Tibial nerve (tissue), 4 donors: ENCODE measurements around the gene RTN3. TPM values are rescaled to one million over a fixed set of nuclear protein-coding genes. Genes with fewer than 3 reads are reported as not detected.

Experiments
- DNase-seq, 2 donors: peaks; one replicate each; pipeline ENCODE4 v3.0.0-alpha.2; 2019; ENCODE audit warnings: low spot score in 2 of 2
- H3K27ac ChIP-seq, 4 donors: fragments of 200-600 bp; sonication (generic) in 3 of 4; one replicate each; pipeline ENCODE4 v1.5.1; 2017 to 2019; ENCODE audit warnings: mild to moderate bottlenecking in 1 of 4
- H3K27me3 ChIP-seq, 2 donors: fragments of 200-600 bp; sonication (generic) in 1 of 2; one replicate each; pipeline versions ENCODE4 v1.5.1 to v1.6.0; 2017 to 2019
- H3K36me3 ChIP-seq, 3 donors: fragments of 200-600 bp; sonication (generic); one replicate each; pipeline ENCODE4 v1.5.1; 2018 to 2019
- H3K4me1 ChIP-seq, 4 donors: fragments of 200-600 bp; sonication (generic) in 3 of 4; one replicate each; pipeline ENCODE4 v1.5.1; 2017 to 2019
- H3K4me3 ChIP-seq, 4 donors: fragments of 200-600 bp; sonication (generic) in 3 of 4; one replicate each; pipeline ENCODE4 v1.5.1; 2017 to 2019; ENCODE audit warnings: mild to moderate bottlenecking in 1 of 4, moderate library complexity in 1 of 4
- H3K9me3 ChIP-seq, 4 donors: fragments of 200-600 bp; sonication (generic) in 3 of 4; one replicate each; pipeline ENCODE4 v1.5.1; 2017 to 2019
- EP300 ChIP-seq, 2 donors: sonication (generic); formaldehyde crosslinking; IDR thresholded peaks; one replicate each; pipeline ENCODE4 v1.6.1; 2017; ENCODE audit warnings: antibody characterized with exemption in 2 of 2, mild to moderate bottlenecking in 1 of 2
- POLR2A ChIP-seq, 2 donors: fragments of 450-650 bp; IDR thresholded peaks; one replicate each; pipeline ENCODE4 v1.6.1; 2017; ENCODE audit warnings: antibody characterized with exemption in 2 of 2, mild to moderate bottlenecking in 2 of 2, moderate library complexity in 2 of 2
- WGBS, 2 donors: methylation state at CpG; one replicate each; pipeline ENCODE4 v1.1.5; 2018; 5-methylcytosine and 5-hydroxymethylcytosine counted together
- total RNA-seq, 4 donors: library from RNA; depleted of rRNA; stranded (reverse); fragments of >200 nt; gene quantifications; one replicate each; pipeline ENCODE4 v1.1.0, GENCODE V29; 2016
- TF ChIP-seq, protein P1 (sequence below), 5 experiments: fragments of 200-600 bp in 3 of 5; fragments of 450-650 bp in 2 of 5; sonication (generic) in 3 of 5; IDR thresholded peaks; one replicate each; pipeline ENCODE4 v1.5.1; 2016 to 2019; ENCODE audit warnings: antibody characterized with exemption in 5 of 5, mild to moderate bottlenecking in 3 of 5, moderate library complexity in 2 of 5

RTN3 gene
- total RNA-seq, 4 donors from 2014 or later: 88.8 to 148 (median 116) TPM

DNA sequence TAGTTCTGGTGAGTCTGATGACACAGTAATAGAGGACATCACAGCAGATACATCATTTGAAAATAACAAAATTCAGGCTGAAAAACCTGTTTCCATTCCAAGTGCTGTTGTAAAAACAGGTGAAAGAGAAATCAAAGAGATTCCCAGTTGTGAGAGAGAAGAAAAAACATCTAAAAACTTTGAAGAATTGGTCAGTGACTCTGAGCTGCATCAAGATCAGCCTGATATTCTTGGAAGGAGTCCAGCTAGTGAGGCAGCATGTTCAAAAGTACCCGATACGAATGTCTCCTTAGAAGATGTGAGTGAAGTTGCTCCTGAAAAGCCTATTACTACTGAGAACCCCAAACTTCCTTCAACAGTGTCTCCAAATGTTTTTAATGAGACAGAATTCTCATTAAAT, 38.7 kb downstream of the RTN3 start:
- Histone ChIP-seq H3K27ac (no peak overlapping the region), H3K9me3 (no peaks in the 10 kb centered on the region), H3K27me3 (no peaks in the 10 kb centered on the region), H3K36me3 (no peaks in the 10 kb centered on the region), H3K4me3 (no peak overlapping the region), H3K4me1 (no peaks in the 10 kb centered on the region)
- TF ChIP-seq, protein P1, sequence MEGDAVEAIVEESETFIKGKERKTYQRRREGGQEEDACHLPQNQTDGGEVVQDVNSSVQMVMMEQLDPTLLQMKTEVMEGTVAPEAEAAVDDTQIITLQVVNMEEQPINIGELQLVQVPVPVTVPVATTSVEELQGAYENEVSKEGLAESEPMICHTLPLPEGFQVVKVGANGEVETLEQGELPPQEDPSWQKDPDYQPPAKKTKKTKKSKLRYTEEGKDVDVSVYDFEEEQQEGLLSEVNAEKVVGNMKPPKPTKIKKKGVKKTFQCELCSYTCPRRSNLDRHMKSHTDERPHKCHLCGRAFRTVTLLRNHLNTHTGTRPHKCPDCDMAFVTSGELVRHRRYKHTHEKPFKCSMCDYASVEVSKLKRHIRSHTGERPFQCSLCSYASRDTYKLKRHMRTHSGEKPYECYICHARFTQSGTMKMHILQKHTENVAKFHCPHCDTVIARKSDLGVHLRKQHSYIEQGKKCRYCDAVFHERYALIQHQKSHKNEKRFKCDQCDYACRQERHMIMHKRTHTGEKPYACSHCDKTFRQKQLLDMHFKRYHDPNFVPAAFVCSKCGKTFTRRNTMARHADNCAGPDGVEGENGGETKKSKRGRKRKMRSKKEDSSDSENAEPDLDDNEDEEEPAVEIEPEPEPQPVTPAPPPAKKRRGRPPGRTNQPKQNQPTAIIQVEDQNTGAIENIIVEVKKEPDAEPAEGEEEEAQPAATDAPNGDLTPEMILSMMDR (IDR thresholded peaks at IDR 0.05): no peak
- TF ChIP-seq POLR2A (IDR thresholded peaks at IDR 0.05) (no peak), EP300 (IDR thresholded peaks at IDR 0.05) (no peak)
- no peak for DNase-seq
- 55 to 60% methylated on average over 2 of the region's 2 CpGs for WGBS, 2 donors

DNA sequence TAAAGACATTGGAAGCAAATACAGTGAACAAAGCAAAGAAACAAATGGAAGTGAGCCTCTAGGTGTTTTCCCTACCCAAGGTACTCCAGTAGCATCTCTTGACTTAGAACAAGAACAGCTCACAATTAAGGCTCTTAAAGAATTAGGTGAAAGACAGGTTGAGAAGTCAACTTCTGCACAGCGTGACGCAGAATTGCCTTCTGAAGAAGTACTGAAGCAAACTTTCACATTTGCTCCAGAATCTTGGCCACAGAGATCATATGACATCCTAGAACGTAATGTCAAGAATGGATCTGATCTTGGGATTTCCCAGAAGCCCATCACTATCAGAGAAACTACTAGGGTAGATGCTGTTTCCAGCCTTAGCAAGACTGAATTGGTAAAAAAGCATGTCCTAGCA, 39.3 kb downstream of the RTN3 start:
- 89 to 94% methylated on average over 3 of the region's 3 CpGs for WGBS, 2 donors
- no peaks in the 10 kb centered on the region for H3K36me3 ChIP-seq
- H3K27ac ChIP-seq: no peak overlapping the region
- no peak for DNase-seq
- H3K27me3 ChIP-seq: no peaks in the 10 kb centered on the region
- TF ChIP-seq, protein P1 (IDR thresholded peaks at IDR 0.05): no peak
- TF ChIP-seq EP300 (IDR thresholded peaks at IDR 0.05) (no peak), POLR2A (IDR thresholded peaks at IDR 0.05) (no peak)
- no peaks in the 10 kb centered on the region for H3K4me1 ChIP-seq
- H3K4me3 ChIP-seq: no peak overlapping the region
- no peaks in the 10 kb centered on the region for H3K9me3 ChIP-seq

DNA sequence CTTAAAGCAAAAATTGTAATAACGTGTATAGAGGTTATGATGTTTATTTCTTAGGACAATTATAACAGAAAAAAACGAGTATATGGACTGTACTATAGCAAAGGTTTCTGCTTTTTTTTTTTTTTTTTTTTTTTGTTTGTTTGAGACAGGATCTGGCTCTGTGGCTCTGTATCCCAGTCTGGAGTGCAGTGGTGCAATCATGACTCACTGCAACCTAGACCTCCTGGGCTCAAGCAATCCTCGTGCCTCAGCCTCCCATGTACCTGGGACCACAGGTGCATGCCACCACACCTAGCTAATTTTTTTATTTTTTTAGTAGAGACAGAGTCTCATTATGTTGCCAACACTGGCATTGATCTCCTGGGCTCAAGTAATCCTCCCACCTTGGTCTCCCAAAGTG, 48.0 kb downstream of the RTN3 start:
- no peak overlapping the region for H3K4me3 ChIP-seq
- no peaks in the 10 kb centered on the region for H3K27me3 ChIP-seq
- no peaks in the 10 kb centered on the region for H3K4me1 ChIP-seq
- H3K36me3 ChIP-seq: no peaks in the 10 kb centered on the region
- DNase-seq: no peak
- no peaks in the 10 kb centered on the region for H3K9me3 ChIP-seq
- TF ChIP-seq, protein P1 (IDR thresholded peaks at IDR 0.05): no peak
- TF ChIP-seq POLR2A (IDR thresholded peaks at IDR 0.05): no peak
- TF ChIP-seq EP300 (IDR thresholded peaks at IDR 0.05): no peak
- 91 to 94% methylated on average over 3 of the region's 3 CpGs for WGBS, 2 donors
- H3K27ac ChIP-seq: no peak overlapping the region

DNA sequence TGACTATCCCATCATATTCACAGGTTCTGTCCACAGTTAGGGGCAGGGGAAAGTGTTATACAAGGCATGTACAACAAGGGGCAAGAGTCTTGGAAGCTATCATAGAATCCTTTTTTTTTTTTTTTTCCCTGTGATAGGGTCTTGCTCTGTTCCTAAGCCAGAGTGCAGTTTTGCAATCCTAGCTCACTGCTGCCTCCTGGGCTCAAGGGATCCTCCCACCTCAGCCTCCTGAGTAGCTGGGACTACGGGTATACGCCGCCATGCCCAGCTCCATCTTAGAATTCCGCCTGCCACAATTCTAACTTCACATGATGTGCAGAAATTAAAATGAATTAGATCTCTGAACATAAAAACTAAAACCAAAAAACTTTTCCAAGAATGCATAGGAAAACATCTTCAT, 55.6 kb downstream of the RTN3 start:
- 93 to 99% methylated on average over 4 of the region's 4 CpGs for WGBS, 2 donors
- Histone ChIP-seq H3K27ac (no peak overlapping the region), H3K9me3 (no peaks in the 10 kb centered on the region), H3K4me1 (peaks cover 0 to 17% (median 0%) of the 10 kb centered on the region in 4 donors), H3K4me3 (no peak overlapping the region), H3K36me3 (no peaks in the 10 kb centered on the region), H3K27me3 (no peaks in the 10 kb centered on the region)
- no peak for DNase-seq
- no peak for TF ChIP-seq POLR2A (IDR thresholded peaks at IDR 0.05)
- TF ChIP-seq, protein P1 (IDR thresholded peaks at IDR 0.05): no peak
- TF ChIP-seq EP300 (IDR thresholded peaks at IDR 0.05): no peak

DNA sequence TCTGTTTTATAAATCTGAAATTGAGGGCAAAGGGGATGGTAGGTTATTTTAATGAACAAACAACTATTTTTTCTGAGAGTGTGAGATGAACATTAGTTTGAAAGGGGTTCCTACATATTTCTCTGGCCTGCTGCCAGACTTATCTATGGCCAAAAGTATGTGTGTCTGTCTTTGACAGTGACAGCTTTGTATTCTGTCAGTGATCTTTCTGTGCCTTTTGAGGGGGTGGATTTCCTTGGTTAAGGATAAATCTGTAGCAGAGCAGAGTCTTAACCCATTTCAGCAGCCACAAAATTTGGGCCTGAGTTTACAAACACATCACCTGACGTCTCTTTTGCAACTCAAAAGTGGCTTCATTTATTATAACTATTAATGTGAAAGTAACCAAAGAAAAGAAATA, 56.4 kb downstream of the RTN3 start:
- H3K27me3 ChIP-seq: no peaks in the 10 kb centered on the region
- H3K36me3 ChIP-seq: no peaks in the 10 kb centered on the region
- H3K9me3 ChIP-seq: no peaks in the 10 kb centered on the region
- DNase-seq: no peak
- WGBS, 2 donors: 38 to 50% methylated on average over 1 of the region's 1 CpG
- peaks cover 0 to 17% (median 0%) of the 10 kb centered on the region in 4 donors for H3K4me1 ChIP-seq
- TF ChIP-seq POLR2A (IDR thresholded peaks at IDR 0.05) (no peak), EP300 (IDR thresholded peaks at IDR 0.05) (no peak)
- TF ChIP-seq, protein P1 (IDR thresholded peaks at IDR 0.05): no peak
- H3K27ac ChIP-seq: peak overlapping the region in 2 of 4 donors; percentile 28 to 39
- no peak overlapping the region for H3K4me3 ChIP-seq
